GM21526 (cell line): ENCODE measurements around the gene FARS2.
A peak's percentile ranks its signal among the peaks of the same experiment; 100 is the strongest.

Source experiments
- ATAC-seq: cut with Tn5 transposase; IDR thresholded peaks from one replicate; pipeline ENCODE4 v1.9.1; 2021; ENCODE audit warnings: moderate library complexity; ENCODE audit not compliant: unreplicated experiment, low FRiP score

The FARS2 gene

GRCh38 chr6:5599127-5599526, 337.8 kb downstream of the FARS2 start:
- ATAC-seq: no peak

- ATAC-seq: no peak
Measured at GRCh38 chr6:5605937-5606336, 344.6 kb downstream of the FARS2 start.

GRCh38 chr6:5606546-5606945, 345.2 kb downstream of the FARS2 start:
- no peak for ATAC-seq

GRCh38 chr6:5610640-5611039, 349.3 kb downstream of the FARS2 start:
- no peak for ATAC-seq

GRCh38 chr6:5617179-5617578, 355.9 kb downstream of the FARS2 start:
- ATAC-seq: no peak

GRCh38 chr6:5619249-5619648, 357.9 kb downstream of the FARS2 start:
- ATAC-seq: peak; percentile 81

- ATAC-seq: no peak
Measured at GRCh38 chr6:5622276-5623005, 361.1 kb downstream of the FARS2 start.

- ATAC-seq: no peak
Measured at GRCh38 chr6:5623769-5624168, 362.5 kb downstream of the FARS2 start.

- no peak for ATAC-seq
Measured at GRCh38 chr6:5624256-5624655, 362.9 kb downstream of the FARS2 start.

GRCh38 chr6:5626727-5627426, 365.6 kb downstream of the FARS2 start:
- ATAC-seq: peak; percentile 74

GRCh38 chr6:5630636-5631035, 369.3 kb downstream of the FARS2 start:
- ATAC-seq: no peak

- ATAC-seq: no peak
Measured at GRCh38 chr6:5632348-5632935, 371.1 kb downstream of the FARS2 start.

GRCh38 chr6:5634525-5634924, 373.2 kb downstream of the FARS2 start:
- ATAC-seq: no peak

GRCh38 chr6:5636210-5637030, 375.1 kb downstream of the FARS2 start:
- ATAC-seq: no peak

- ATAC-seq: no peak
Measured at GRCh38 chr6:5637714-5638113, 376.4 kb downstream of the FARS2 start.

GRCh38 chr6:5638666-5639065, 377.4 kb downstream of the FARS2 start:
- no peak for ATAC-seq

- ATAC-seq: no peak
Measured at GRCh38 chr6:5639193-5639592, 377.9 kb downstream of the FARS2 start.

- no peak for ATAC-seq
Measured at GRCh38 chr6:5640614-5641013, 379.3 kb downstream of the FARS2 start.

- no peak for ATAC-seq
Measured at GRCh38 chr6:5644523-5645185, 383.3 kb downstream of the FARS2 start.
